ENCODE measurements around the gene RASAL2.

- TF ChIP-seq CTCF (IDR thresholded peaks at IDR 0.05) (no peak), POLR2A (IDR thresholded peaks at IDR 0.05) (no peak)
Observed at GRCh38 chr1:178456472-178456871, 362.6 kb downstream of the RASAL2 start.

Measured in thyroid gland (tissue), 4 donors.